NCI-H2196 (cell line): ENCODE data around the gene SLC22A12.
"Not testable (repeated sequence)": the region's sequence is repeated elsewhere in the genome, so short reads cannot be mapped to it uniquely, and the experiment has no call there.

Experiments used
- DNase-seq: peaks from one replicate; lab custom pipeline; 2025; ENCODE audit not compliant: unreplicated experiment; lab: John Stamatoyannopoulos, UW

The SLC22A12 gene

GRCh38 chr11:64583296-64584262, 7.4 kb upstream of the SLC22A12 start:
- no peak for DNase-seq

- DNase-seq, result no peak
Observed at GRCh38 chr11:64585150-64585549, 5.9 kb upstream of the SLC22A12 start.

- no peak for DNase-seq
Observed at GRCh38 chr11:64586366-64586765, 4.7 kb upstream of the SLC22A12 start.

- no peak for DNase-seq
Observed at GRCh38 chr11:64588701-64589100, 2.3 kb upstream of the SLC22A12 start.

GRCh38 chr11:64591257-64592233, 525 bp downstream of the SLC22A12 start:
- DNase-seq, result no peak

DNA sequence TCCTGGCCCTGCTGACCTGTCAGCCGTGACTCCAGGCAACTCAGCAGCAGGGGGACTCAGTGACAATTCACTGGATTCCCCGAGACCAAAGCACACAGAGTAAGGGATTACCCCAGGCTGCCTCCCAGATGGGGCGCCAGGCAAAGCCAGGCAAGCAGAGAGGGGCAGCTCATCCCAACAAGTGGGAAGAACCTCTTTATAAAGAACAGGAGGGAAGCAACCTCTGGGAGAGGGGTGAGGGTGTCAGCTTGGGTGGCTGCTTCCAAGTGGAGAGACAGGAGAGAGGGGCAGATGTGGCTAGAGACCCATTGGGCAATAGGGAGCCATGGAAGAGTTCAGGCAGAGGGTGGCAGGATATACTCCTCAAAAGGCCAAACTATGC, 1.2 kb downstream of the SLC22A12 start:
- DNase-seq, result no peak

DNA sequence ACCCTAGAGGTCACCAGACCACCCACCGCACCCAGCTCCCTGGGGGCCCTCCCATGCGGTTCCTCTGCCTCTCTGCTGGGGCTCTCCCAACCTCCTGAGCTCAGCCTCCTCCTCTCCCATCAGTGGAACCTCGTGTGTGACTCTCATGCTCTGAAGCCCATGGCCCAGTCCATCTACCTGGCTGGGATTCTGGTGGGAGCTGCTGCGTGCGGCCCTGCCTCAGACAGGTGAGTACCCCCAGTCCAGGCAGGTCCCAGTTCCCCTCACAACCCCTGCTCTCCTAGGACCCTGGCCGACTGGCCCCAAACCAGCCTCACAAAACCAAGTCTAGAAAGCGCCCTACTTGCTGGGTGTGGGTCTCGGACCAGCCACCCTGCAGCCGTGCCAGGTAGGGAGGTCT, 1.6 kb downstream of the SLC22A12 start:
- no peak for DNase-seq

DNA sequence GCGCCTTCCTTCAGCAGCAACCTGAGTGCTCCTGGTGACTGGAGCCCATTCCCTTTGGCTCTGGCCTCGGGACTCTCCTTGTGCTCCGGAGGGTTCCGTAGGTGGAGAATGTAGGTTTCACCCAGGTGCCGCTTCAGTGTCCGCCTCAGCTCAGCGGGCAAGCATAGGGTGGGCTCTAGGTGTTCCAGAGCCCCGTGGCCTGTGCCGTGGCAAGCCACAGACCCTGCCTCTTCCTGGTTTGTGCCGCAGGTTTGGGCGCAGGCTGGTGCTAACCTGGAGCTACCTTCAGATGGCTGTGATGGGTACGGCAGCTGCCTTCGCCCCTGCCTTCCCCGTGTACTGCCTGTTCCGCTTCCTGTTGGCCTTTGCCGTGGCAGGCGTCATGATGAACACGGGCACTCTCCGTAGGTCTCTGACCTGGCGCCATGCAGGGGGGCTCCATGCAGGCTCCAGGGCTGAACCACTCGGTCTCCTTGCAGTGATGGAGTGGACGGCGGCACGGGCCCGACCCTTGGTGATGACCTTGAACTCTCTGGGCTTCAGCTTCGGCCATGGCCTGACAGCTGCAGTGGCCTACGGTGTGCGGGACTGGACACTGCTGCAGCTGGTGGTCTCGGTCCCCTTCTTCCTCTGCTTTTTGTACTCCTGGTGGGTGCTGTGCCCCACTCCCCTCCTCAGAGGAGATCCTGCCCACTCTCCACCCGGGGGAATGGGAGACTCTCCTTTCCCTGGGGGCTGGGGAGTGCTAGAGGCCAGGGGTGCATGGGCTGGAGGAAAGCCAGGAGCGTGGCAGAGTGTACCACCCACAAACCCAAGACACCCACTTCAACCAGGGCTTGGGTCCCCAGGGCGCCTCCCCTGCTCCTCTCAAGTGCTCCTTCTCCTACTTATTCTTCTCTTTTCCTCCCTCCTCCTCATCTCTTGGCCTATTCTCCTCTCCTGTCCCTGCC, 2.4 kb downstream of the SLC22A12 start:
- DNase-seq, result no peak

GRCh38 chr11:64594159-64594939, 3.3 kb downstream of the SLC22A12 start:
- DNase-seq, result no peak

- not testable (repeated sequence) for DNase-seq
Observed at GRCh38 chr11:64595922-64596321, 4.9 kb downstream of the SLC22A12 start.

GRCh38 chr11:64597671-64598101, 6.7 kb downstream of the SLC22A12 start:
- no peak for DNase-seq

- DNase-seq, result no peak
Observed at GRCh38 chr11:64598106-64598796, 7.2 kb downstream of the SLC22A12 start.

- DNase-seq, result no peak
Observed at GRCh38 chr11:64598797-64599697, 8.0 kb downstream of the SLC22A12 start.

DNA sequence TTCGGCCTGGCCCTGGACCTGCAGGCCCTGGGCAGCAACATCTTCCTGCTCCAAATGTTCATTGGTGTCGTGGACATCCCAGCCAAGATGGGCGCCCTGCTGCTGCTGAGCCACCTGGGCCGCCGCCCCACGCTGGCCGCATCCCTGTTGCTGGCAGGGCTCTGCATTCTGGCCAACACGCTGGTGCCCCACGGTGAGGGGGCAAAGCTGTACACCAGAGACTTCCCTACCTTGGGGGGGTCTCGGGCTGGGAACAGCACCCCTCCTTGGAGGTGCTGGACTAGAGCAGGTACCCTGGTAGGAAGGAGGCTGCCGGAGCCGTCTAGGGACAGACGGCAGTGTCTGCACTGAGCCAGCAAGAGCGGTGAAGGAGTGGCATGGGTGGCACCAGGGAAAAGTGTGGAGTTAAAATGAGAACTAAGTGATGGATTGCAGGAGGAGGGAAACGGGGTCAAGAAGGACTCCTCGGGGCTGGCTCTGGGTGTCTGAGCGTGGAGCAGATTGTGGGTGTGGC, 8.7 kb downstream of the SLC22A12 start:
- no peak for DNase-seq

DNA sequence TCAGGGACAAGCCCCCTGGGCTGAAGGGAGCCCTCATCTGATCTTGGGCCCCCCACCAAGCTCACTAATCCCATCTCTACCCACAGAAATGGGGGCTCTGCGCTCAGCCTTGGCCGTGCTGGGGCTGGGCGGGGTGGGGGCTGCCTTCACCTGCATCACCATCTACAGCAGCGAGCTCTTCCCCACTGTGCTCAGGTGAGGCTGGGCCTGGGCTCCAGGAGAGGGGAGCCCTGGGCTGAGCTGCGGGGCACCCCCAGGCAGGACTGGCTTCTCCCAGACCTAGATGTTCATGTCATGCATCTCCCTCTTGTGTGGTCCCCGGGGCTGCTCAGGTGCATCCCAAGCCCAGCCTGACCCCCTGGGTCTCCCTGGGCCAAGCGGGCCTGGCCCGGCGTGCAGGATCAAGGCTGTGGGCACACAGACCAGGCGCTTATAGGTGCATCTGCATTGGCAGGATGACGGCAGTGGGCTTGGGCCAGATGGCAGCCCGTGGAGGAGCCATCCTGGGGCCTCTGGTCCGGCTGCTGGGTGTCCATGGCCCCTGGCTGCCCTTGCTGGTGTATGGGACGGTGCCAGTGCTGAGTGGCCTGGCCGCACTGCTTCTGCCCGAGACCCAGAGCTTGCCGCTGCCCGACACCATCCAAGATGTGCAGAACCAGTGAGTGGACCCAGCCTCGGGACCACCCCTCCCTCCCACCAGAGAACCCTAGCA, 9.4 kb downstream of the SLC22A12 start:
- DNase-seq, result no peak

GRCh38 chr11:64601605-64602465, 10.8 kb downstream of the SLC22A12 start:
- no peak for DNase-seq
